Kidney (tissue), 14 donors: ENCODE measurements around the gene AGBL3. TPM values are rescaled to one million over a fixed set of nuclear protein-coding genes. Genes with fewer than 3 reads are reported as not detected.

Experiments
- DNase-seq, 5 donors: peaks; one replicate each; pipeline ENCODE4 v3.0.0-alpha.2; 2013 to 2020
- FAIRE-seq: peaks from 2 replicates; lab custom pipeline; 2012; peaks lifted over from hg19 to GRCh38; lab: Jason Lieb, UNC
- H3K27ac ChIP-seq, 2 donors: one replicate each; pipeline ENCODE4 v1.7.0; 2013; ENCODE audit warnings: low read depth in 2 of 2, low read length in 2 of 2, inconsistent platforms in 1 of 2
- H3K27me3 ChIP-seq: one replicate; pipeline ENCODE4 v1.7.1; 2013; ENCODE audit warnings: low read length, inconsistent platforms; ENCODE audit not compliant: control insufficient read depth, insufficient read depth
- H3K36me3 ChIP-seq, 3 donors: one replicate each; pipeline versions ENCODE4 v1.7.0 to v1.7.1; 2013; ENCODE audit warnings: low read length in 3 of 3, control low read depth in 1 of 3, inconsistent platforms in 1 of 3; ENCODE audit not compliant: insufficient read depth in 3 of 3, control insufficient read depth in 2 of 3
- H3K4me1 ChIP-seq, 3 donors: one replicate each; pipeline versions ENCODE4 v1.7.0 to v1.7.1; 2013; ENCODE audit warnings: low read length in 3 of 3, inconsistent platforms in 1 of 3, low read depth in 1 of 3; ENCODE audit not compliant: control insufficient read depth in 2 of 3, insufficient read depth in 2 of 3
- H3K4me3 ChIP-seq, 3 donors: one replicate each; pipeline versions ENCODE4 v1.7.0 to v1.8.1; 2013; ENCODE audit warnings: low read length in 3 of 3, control low read depth in 1 of 3, inconsistent platforms in 1 of 3
- H3K9ac ChIP-seq, 3 donors: one replicate each; pipeline versions ENCODE4 v1.7.0 to v1.7.1; 2013; ENCODE audit warnings: low read length in 3 of 3, control low read depth in 1 of 3, inconsistent platforms in 1 of 3
- H3K9me3 ChIP-seq, 3 donors: one replicate each; pipeline versions ENCODE4 v1.7.0 to v1.7.1; 2013; ENCODE audit warnings: low read length in 3 of 3, control low read depth in 1 of 3, inconsistent platforms in 1 of 3; ENCODE audit not compliant: control insufficient read depth in 2 of 3, insufficient read depth in 1 of 3
- intact Hi-C: fragments of 100-400 bp; cut with DNase I; formaldehyde crosslinking; loops from one replicate; pipeline ENCODE4 v1.11.1; 2022
- polyA plus RNA-seq: library from polyadenylated mRNA; stranded (reverse); fragments of 350-450 nt; fragmentation: Illumina TruSeq; extraction: RNeasy Lipid Tissue Mini Kit (QIAGEN cat#74804); gene quantifications from one replicate; pipeline ENCODE4 v1.2.3, GENCODE V29; 2014; ENCODE audit warnings: low read depth, low replicate concordance; ENCODE audit not compliant: insufficient read depth
- total RNA-seq: library from RNA; stranded (reverse); fragmentation: NEBNext Ultra II Directional; extraction: Animal tissue kit (Norgen Biotek cat#: 25700); gene quantifications from one replicate; pipeline ENCODE4 v1.2.1, GENCODE V29; 2021
- TF ChIP-seq, protein P1 (sequence below): IDR thresholded peaks from 3 replicates; pipeline ENCODE4 v1.5.1; 2012; ENCODE audit warnings: mild to moderate bottlenecking, moderate library complexity, borderline replicate concordance; ENCODE audit not compliant: insufficient read depth; ENCODE audit errors: extremely low read depth
- donor health status: control.
- donor health status: control.
- donor health status: control.
- donor health status: control.
- donor health status: control.
- donor health status: DM: yes; HTN: yes; CAD: no.
- donor health status: Normal renal cell carcinoma (clear cell type).

Gene AGBL3
- total and polyA plus RNA-seq, 2 donors from 2014 or later = 2.1 to 7.6 TPM

DNA sequence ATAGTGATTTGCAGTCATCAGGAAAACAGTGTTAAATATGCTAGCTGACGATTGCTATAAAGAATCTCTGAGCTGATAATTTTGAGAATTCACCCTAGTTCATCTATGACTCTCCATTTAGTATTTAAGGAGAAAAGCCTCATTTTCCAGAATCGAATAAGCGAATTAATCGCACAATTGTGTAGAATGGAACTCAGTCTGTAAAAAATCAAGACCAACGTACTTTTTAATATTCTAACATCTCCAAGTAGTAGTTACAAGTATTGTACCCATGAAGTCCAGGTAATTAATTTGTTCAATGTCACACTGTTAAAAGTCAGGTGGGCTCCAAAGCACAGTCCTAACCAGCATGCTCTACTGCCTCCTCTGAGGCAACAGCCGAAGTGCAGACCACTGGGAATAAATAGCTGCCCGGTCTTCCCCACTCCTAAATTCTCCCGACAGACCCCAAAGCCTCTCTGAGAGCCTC, 380 bp upstream of the AGBL3 start:
- TF ChIP-seq, protein P1, sequence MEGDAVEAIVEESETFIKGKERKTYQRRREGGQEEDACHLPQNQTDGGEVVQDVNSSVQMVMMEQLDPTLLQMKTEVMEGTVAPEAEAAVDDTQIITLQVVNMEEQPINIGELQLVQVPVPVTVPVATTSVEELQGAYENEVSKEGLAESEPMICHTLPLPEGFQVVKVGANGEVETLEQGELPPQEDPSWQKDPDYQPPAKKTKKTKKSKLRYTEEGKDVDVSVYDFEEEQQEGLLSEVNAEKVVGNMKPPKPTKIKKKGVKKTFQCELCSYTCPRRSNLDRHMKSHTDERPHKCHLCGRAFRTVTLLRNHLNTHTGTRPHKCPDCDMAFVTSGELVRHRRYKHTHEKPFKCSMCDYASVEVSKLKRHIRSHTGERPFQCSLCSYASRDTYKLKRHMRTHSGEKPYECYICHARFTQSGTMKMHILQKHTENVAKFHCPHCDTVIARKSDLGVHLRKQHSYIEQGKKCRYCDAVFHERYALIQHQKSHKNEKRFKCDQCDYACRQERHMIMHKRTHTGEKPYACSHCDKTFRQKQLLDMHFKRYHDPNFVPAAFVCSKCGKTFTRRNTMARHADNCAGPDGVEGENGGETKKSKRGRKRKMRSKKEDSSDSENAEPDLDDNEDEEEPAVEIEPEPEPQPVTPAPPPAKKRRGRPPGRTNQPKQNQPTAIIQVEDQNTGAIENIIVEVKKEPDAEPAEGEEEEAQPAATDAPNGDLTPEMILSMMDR = no peak
- H3K27me3 ChIP-seq = no peaks in the 10 kb centered on the region
- no peaks in the 10 kb centered on the region for H3K9me3 ChIP-seq
- FAIRE-seq (no peak), DNase-seq (no peak)
- peaks cover 0 to 5% (median 0%) of the 10 kb centered on the region in 3 donors for H3K4me1 ChIP-seq
- H3K36me3 ChIP-seq = no peaks in the 10 kb centered on the region
- intact Hi-C loops = no loop called here
- H3K4me3 ChIP-seq = peak overlapping the region; percentile 80 to 93 (median 82)
- H3K27ac ChIP-seq = peak overlapping the region; percentile 91 to 97
- peak overlapping the region; percentile 57 to 93 (median 87) for H3K9ac ChIP-seq

DNA sequence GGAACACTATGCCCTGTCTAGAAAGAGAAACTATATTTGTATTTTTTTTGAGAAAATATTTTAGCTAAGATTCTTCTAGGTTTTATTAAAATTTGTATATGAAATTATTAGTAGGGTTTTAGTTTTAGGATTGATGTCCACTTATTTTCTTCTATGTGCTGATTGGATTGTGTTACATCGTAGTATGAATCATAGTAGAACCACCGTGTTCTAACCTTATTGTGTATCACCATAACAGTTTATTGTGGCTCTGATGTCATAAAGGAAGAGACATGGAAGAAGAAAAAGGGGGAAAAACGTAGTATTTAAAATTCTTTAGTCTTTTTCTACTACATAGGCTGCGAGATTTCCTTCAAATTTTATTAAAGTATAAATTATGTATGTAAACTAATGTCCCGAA, 1.9 kb downstream of the AGBL3 start:
- intact Hi-C loops = no loop called here
- Histone ChIP-seq H3K27ac (no peak overlapping the region), H3K4me1 (peaks cover 2 to 25% (median 9%) of the 10 kb centered on the region in 3 donors), H3K9ac (no peak overlapping the region), H3K36me3 (no peaks in the 10 kb centered on the region), H3K27me3 (no peaks in the 10 kb centered on the region), H3K9me3 (no peaks in the 10 kb centered on the region), H3K4me3 (peak overlapping the region in 2 of 3 donors; percentile 27 to 36)
- TF ChIP-seq, protein P1 = no peak
- no peak for FAIRE-seq
- no peak for DNase-seq

DNA sequence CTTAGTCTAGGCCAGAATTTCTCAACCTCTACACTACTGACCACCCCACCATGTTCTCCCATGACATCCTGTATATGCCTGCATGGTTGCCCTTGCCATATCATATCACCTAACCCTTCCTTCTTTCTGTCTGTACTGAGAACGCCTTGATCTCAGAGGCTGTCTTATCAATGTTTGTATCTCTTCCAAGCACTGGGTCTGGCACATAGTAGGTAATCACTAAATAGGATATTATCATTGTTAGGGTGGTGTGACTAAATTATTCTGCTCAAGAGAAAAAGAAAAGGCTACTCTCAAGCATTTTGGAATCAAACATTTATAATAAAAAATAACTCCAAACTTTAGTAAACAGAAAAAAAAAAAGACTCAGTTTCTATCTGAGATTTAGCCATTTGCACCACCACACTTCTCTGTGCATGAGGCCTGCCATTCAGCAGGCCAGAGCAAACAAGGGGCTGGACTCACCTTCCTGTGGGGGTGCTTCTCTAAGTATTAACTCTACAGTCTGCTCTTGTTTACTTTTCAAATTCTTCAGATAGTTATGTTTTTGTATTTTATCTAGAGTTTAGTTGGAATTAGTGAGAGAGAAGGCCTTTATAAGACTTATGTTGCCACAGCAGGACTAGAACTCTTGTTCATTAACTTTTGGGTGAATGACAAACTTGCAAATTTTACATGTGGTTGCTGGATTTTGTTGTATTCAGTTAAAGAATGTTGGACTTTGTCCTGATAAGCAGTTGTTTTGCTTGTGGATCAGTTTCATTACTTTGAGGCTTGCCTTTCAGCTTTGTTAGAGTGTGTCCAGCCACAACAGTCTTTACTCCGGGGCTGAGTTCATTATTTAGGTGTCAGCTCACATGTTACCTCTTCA, 5.4 kb downstream of the AGBL3 start:
- TF ChIP-seq, protein P1 = no peak
- H3K36me3 ChIP-seq = peaks cover 3 to 5% (median 4%) of the 10 kb centered on the region in 3 donors
- peak overlapping the region in 1 of 3 donors; percentile 8 for H3K9ac ChIP-seq
- H3K4me3 ChIP-seq = peak overlapping the region in 1 of 3 donors; percentile 0
- peak; percentile 64 for FAIRE-seq
- peak in 2 of 5 donors; percentile 34 to 49 for DNase-seq
- no peaks in the 10 kb centered on the region for H3K9me3 ChIP-seq
- no peaks in the 10 kb centered on the region for H3K27me3 ChIP-seq
- intact Hi-C loops = no loop called here
- H3K27ac ChIP-seq = peak overlapping the region; percentile 74 to 77
- peaks cover 2 to 48% (median 13%) of the 10 kb centered on the region in 3 donors for H3K4me1 ChIP-seq
